GM12891 (cell line): ENCODE measurements around the gene APOL4.

Source experiments
- POLR2A ChIP-seq: IDR thresholded peaks from 2 replicates; pipeline ENCODE4 v1.6.1; 2011; ENCODE audit warnings: low read depth, low read length, control low read depth
- POLR2AphosphoS5 ChIP-seq: IDR thresholded peaks from 2 replicates; pipeline ENCODE4 v1.6.1; 2011; ENCODE audit warnings: low read depth, low read length, control low read depth
- TAF1 ChIP-seq: IDR thresholded peaks from 2 replicates; pipeline ENCODE4 v1.6.1; 2011; ENCODE audit warnings: low read depth, low read length, control low read depth

- TF ChIP-seq POLR2A (no peak), TAF1 (no peak), POLR2AphosphoS5 (no peak)
Measured at GRCh38 chr22:36166518-36167220, 34.9 kb downstream of the APOL4 start.
